ENCODE results near the gene FOXK1.

DNA sequence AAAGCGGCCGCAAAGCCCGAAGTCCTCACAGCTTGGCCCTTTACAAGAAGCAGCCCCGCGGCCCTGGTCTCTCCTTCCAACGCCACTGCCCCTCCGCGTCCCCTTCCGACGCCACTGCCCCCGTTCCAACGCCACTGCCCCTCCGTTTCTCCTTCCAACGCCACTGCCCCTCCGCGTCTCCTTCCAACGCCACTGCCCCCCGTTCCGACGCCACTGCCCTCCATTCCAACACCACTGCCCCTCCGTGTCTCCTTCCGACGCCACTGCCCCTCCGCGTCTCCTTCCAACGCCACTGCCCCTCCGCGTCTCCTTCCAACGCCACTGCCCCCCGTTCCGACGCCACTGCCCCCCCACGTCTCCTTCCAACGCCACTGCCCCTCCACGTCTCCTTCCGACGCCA is 126.5 kb downstream of the FOXK1 start:
- TF ChIP-seq, protein P1, sequence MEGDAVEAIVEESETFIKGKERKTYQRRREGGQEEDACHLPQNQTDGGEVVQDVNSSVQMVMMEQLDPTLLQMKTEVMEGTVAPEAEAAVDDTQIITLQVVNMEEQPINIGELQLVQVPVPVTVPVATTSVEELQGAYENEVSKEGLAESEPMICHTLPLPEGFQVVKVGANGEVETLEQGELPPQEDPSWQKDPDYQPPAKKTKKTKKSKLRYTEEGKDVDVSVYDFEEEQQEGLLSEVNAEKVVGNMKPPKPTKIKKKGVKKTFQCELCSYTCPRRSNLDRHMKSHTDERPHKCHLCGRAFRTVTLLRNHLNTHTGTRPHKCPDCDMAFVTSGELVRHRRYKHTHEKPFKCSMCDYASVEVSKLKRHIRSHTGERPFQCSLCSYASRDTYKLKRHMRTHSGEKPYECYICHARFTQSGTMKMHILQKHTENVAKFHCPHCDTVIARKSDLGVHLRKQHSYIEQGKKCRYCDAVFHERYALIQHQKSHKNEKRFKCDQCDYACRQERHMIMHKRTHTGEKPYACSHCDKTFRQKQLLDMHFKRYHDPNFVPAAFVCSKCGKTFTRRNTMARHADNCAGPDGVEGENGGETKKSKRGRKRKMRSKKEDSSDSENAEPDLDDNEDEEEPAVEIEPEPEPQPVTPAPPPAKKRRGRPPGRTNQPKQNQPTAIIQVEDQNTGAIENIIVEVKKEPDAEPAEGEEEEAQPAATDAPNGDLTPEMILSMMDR (IDR thresholded peaks at IDR 0.05) = no peak
- no peak for TF ChIP-seq EP300 (IDR thresholded peaks at IDR 0.05)

Data from ovary (tissue), 3 donors.